ENCODE measurements around the gene LRRC71. TPM values are rescaled to one million over a fixed set of nuclear protein-coding genes. Genes with fewer than 3 reads are reported as not detected.

Gene LRRC71
- total and polyA plus RNA-seq, 2 of the 8 experiments (the other 6 are each of a cell fraction or from before 2014, with no cell fraction given), result 0.05 TPM; not detected in 1

GRCh38 chr1:156953571-156953970 is 33.1 kb downstream of the LRRC71 start:
- no peaks in the 10 kb centered on the region for H3K79me2 ChIP-seq (ENCODE audit: control insufficient read depth in 1 of 2, insufficient read depth in 2 of 2, low read length in 2 of 2)
- H2AFZ ChIP-seq (ENCODE audit: low read length), result no peak overlapping the region
- H3K14ac ChIP-seq (ENCODE audit: insufficient read length), result no peak overlapping the region
- H3K79me1 ChIP-seq (ENCODE audit: low read depth, low read length), result no peaks in the 10 kb centered on the region
- H2BK12ac ChIP-seq (ENCODE audit: low read depth, low read length), result no peak overlapping the region
- 90% methylated on average over 2 of the region's 2 CpGs; no CpG with 5 or more reads in 1 of the 2 experiments for WGBS, 2 experiments (ENCODE audit: extremely low coverage in 1 of 2, insufficient coverage in 1 of 2, insufficient read length in 1 of 2, insufficient replicate concordance in 2 of 2, low coverage in 1 of 2, low lambda C conversion rate in 2 of 2, missing lambda C conversion rate in 1 of 2)
- H3K4me2 ChIP-seq (ENCODE audit: insufficient read depth in 1 of 2, low read depth in 2 of 2, low read length in 2 of 2), result no peak overlapping the region
- H3K9ac ChIP-seq (replicated peaks in 1 of 4; ENCODE audit: extremely low read depth in 1 of 4, low read depth in 3 of 4, low read length in 3 of 4), result no peak overlapping the region
- no peak overlapping the region for H4K5ac ChIP-seq (ENCODE audit: insufficient read length, low read depth, low read length)
- no peaks in the 10 kb centered on the region for H3K9me3 ChIP-seq (ENCODE audit: insufficient read depth in 2 of 2, low read depth in 1 of 2, low read length in 1 of 2)
- no peaks in the 10 kb centered on the region for H3K23me2 ChIP-seq (ENCODE audit: low read depth, low read length)
- H2AK5ac ChIP-seq (ENCODE audit: low read depth, low read length), result no peak overlapping the region
- no peak overlapping the region for H3K23ac ChIP-seq (ENCODE audit: insufficient read length)
- no peak overlapping the region for H3K4ac ChIP-seq (replicated peaks; ENCODE audit: insufficient read length, low read depth, low read length)
- no peak overlapping the region for H3K56ac ChIP-seq (replicated peaks; ENCODE audit: insufficient read length, low read depth, low read length)
- no peaks in the 10 kb centered on the region for H3K4me1 ChIP-seq (replicated peaks in 1 of 4; ENCODE audit: control insufficient read depth in 3 of 4, insufficient read depth in 4 of 4, low read length in 3 of 4)
- H2BK20ac ChIP-seq (ENCODE audit: low read length), result no peak overlapping the region
- no peak overlapping the region for H2BK5ac ChIP-seq (ENCODE audit: low read depth, low read length)
- H3K36me3 ChIP-seq (ENCODE audit: control insufficient read depth in 2 of 4, insufficient read depth in 4 of 4, low read length in 3 of 4), result peaks cover 9 to 65% (median 40%) of the 10 kb centered on the region in 4 experiments; a peak in 7 of 8 replicates
- H4K91ac ChIP-seq (replicated peaks; ENCODE audit: insufficient read length, low read length), result no peak overlapping the region
- FAIRE-seq, result no peak
- ChIA-PET POLR2A (ENCODE audit: partially characterized antibody) (no interaction called here), CTCF (ENCODE audit: partially characterized antibody) (interaction anchor here (1.6 kb wide), 1 partner anchor 121 kb away, joined by 5 read pairs; no protein-coding TSS in a partner anchor)
- no peak overlapping the region for H2BK120ac ChIP-seq (replicated peaks; ENCODE audit: low read depth, low read length)
- no peaks in the 10 kb centered on the region for H3K27me3 ChIP-seq (replicated peaks in 1 of 4; ENCODE audit: control insufficient read depth in 3 of 4, extremely low read depth in 1 of 4, insufficient read depth in 3 of 4, low read length in 3 of 4)
- H2BK15ac ChIP-seq (ENCODE audit: low read length), result no peak overlapping the region
- no peak overlapping the region for H3K18ac ChIP-seq (ENCODE audit: extremely low read depth, low read length)
- DNase-seq (ENCODE audit: low read depth in 1 of 2, low spot score in 2 of 2), result no peak
- no peak overlapping the region for H4K8ac ChIP-seq (ENCODE audit: extremely low read depth, insufficient read depth, low read length)
- no peak overlapping the region for H3K27ac ChIP-seq (ENCODE audit: low read depth, low read length)
- peaks cover under 1 to 3% of the 10 kb centered on the region in 2 experiments for H4K20me1 ChIP-seq (replicated peaks in 1 of 2; ENCODE audit: control insufficient read depth in 1 of 2, insufficient read depth in 2 of 2, low read length in 2 of 2)
- no peak overlapping the region for H3K4me3 ChIP-seq (ENCODE audit: extremely low read depth in 1 of 4, insufficient read depth in 2 of 4, low read depth in 3 of 4, low read length in 4 of 4)
- TF ChIP-seq BACH1 (IDR thresholded peaks at IDR 0.05; ENCODE audit: low read length) (no peak), RXRA (IDR thresholded peaks at IDR 0.05; ENCODE audit: insufficient read depth, low read depth, low read length) (no peak), USF2 (IDR thresholded peaks at IDR 0.05; ENCODE audit: low read length) (no peak), NRF1 (IDR thresholded peaks at IDR 0.05; ENCODE audit: low read depth, low read length) (no peak), JUND (IDR thresholded peaks at IDR 0.05; ENCODE audit: low read length) (no peak), POLR2AphosphoS5 (IDR thresholded peaks at IDR 0.05; ENCODE audit: low read depth, low read length) (no peak), ATF2 (IDR thresholded peaks at IDR 0.05; ENCODE audit: low read length) (no peak), CHD2 (IDR thresholded peaks at IDR 0.05; ENCODE audit: low read length) (no peak), NANOG (IDR thresholded peaks at IDR 0.05; ENCODE audit: insufficient read depth, low read depth, low read length, poor library complexity, severe bottlenecking) (no peak), EGR1 (IDR thresholded peaks at IDR 0.05; ENCODE audit: borderline replicate concordance, low read depth, low read length) (no peak), TBP (IDR thresholded peaks at IDR 0.05; ENCODE audit: low read depth, low read length) (no peak), RBBP5 (IDR thresholded peaks at IDR 0.05; ENCODE audit: borderline replicate concordance, low read depth, low read length) (no peak)
